HL-60 (cell line): Measurements from ENCODE around the gene KATNAL2.
A peak's percentile ranks its signal among the peaks of the same experiment; 100 is the strongest.

Experiments
- DNase-seq, 2 experiments: peaks; one replicate each; pipeline ENCODE4 v3.0.0-alpha.2; 2010 to 2020; ENCODE audit warnings: low read depth in 1 of 2, low spot score in 1 of 2
- H3K27ac ChIP-seq: fragments of 250-450 bp; sonication (Bioruptor Pico); replicated peaks from 2 replicates; pipeline ENCODE4 v1.5.1; 2020; ENCODE audit warnings: mild to moderate bottlenecking, moderate library complexity
- H3K27me3 ChIP-seq: fragments of 250-450 bp; sonication (Bioruptor Pico); 2 replicates; pipeline ENCODE4 v1.5.1; 2021; ENCODE audit warnings: mild to moderate bottlenecking, moderate library complexity; ENCODE audit not compliant: insufficient read depth, poor library complexity, severe bottlenecking
- H3K4me3 ChIP-seq: replicated peaks from 2 replicates; pipeline ENCODE4 v1.5.1; 2011; ENCODE audit warnings: mild to moderate bottlenecking, control low read depth, low read length; ENCODE audit not compliant: insufficient read depth
- CTCF ChIP-seq: IDR thresholded peaks from one replicate; pipeline ENCODE4 v1.5.1; 2011; ENCODE audit warnings: low read length, control low read depth, inconsistent platforms; ENCODE audit not compliant: insufficient read depth
- GABPA ChIP-seq: IDR thresholded peaks from 2 replicates; pipeline ENCODE4 v1.6.1; 2012; ENCODE audit warnings: low read depth
- POLR2AphosphoS5 ChIP-seq: IDR thresholded peaks from 2 replicates; pipeline ENCODE4 v1.6.1; 2012; ENCODE audit warnings: low read depth
- REST ChIP-seq: IDR thresholded peaks from 2 replicates; pipeline ENCODE4 v1.6.1; 2012; ENCODE audit warnings: low read depth; ENCODE audit not compliant: insufficient replicate concordance
- SPI1 ChIP-seq: IDR thresholded peaks from 2 replicates; pipeline ENCODE4 v1.6.1; 2012; ENCODE audit warnings: low read depth, mild to moderate bottlenecking, borderline replicate concordance

The KATNAL2 gene

GRCh38 chr18:47100212-47100831 lies 182.9 kb downstream of the KATNAL2 start:
- Histone ChIP-seq H3K27ac (no peak overlapping the region), H3K27me3 (no peaks in the 10 kb centered on the region), H3K4me3 (no peak overlapping the region)
- DNase-seq: peak; percentile 23 to 62
- TF ChIP-seq REST (no peak), CTCF (peak; percentile 82)

- Histone ChIP-seq H3K27me3 (no peaks in the 10 kb centered on the region), H3K4me3 (no peak overlapping the region), H3K27ac (no peak overlapping the region)
- no peak for DNase-seq
- no peak for TF ChIP-seq POLR2AphosphoS5
- no peak for TF ChIP-seq GABPA
- TF ChIP-seq CTCF: no peak
- no peak for TF ChIP-seq REST
- no peak for TF ChIP-seq SPI1
These were observed 191.0 kb downstream of the KATNAL2 start for GRCh38 chr18:47108373-47108772.

GRCh38 chr18:47108998-47109405 lies 191.6 kb downstream of the KATNAL2 start:
- Histone ChIP-seq H3K27me3 (no peaks in the 10 kb centered on the region), H3K4me3 (no peak overlapping the region), H3K27ac (no peak overlapping the region)
- no peak for TF ChIP-seq SPI1
- TF ChIP-seq POLR2AphosphoS5: no peak
- TF ChIP-seq GABPA: no peak
- no peak for TF ChIP-seq REST
- TF ChIP-seq CTCF: no peak
- no peak for DNase-seq
